ENCODE data around the gene TMEM179B.

TMEM179B gene

DNA sequence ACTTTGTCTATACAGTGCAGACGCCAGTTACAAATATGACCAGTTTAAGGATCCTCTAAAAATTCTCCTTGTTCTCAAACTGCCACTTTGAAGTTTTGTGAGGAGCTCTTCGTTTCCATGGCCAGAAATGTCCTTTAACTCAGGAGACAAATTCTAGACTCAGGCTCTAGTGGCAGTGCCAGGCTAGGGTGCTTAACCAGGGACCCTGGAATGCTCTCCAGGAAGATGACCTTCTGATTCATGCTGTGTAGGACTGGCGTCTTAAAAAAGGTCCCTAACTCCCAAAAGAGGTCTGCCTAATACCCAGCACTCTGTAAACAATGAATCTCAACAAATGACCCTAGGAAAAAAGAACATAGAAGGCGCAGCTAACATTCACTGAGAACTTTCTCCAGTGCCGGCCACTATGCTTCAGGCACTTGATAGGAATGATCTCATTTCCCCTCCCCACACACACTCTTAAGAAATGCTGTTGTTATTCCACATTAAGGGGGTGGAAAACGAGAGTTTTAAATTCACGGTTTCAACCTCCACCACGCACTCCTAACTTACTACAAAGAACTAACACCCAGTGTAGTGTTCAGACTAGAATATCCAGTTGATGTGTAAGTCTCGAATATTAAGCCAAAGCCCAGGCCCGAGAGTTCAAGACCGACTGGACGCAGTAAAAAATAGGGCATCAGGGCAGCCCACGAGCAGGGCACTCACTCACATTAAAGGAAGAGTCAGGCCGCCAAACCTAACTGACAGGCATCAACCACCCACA lies 17.3 kb downstream of the TMEM179B start:
- no peak for TF ChIP-seq SIN3A (IDR thresholded peaks at IDR 0.05; ENCODE audit: borderline replicate concordance, insufficient read depth, low read length)
- TF ChIP-seq, protein P1, sequence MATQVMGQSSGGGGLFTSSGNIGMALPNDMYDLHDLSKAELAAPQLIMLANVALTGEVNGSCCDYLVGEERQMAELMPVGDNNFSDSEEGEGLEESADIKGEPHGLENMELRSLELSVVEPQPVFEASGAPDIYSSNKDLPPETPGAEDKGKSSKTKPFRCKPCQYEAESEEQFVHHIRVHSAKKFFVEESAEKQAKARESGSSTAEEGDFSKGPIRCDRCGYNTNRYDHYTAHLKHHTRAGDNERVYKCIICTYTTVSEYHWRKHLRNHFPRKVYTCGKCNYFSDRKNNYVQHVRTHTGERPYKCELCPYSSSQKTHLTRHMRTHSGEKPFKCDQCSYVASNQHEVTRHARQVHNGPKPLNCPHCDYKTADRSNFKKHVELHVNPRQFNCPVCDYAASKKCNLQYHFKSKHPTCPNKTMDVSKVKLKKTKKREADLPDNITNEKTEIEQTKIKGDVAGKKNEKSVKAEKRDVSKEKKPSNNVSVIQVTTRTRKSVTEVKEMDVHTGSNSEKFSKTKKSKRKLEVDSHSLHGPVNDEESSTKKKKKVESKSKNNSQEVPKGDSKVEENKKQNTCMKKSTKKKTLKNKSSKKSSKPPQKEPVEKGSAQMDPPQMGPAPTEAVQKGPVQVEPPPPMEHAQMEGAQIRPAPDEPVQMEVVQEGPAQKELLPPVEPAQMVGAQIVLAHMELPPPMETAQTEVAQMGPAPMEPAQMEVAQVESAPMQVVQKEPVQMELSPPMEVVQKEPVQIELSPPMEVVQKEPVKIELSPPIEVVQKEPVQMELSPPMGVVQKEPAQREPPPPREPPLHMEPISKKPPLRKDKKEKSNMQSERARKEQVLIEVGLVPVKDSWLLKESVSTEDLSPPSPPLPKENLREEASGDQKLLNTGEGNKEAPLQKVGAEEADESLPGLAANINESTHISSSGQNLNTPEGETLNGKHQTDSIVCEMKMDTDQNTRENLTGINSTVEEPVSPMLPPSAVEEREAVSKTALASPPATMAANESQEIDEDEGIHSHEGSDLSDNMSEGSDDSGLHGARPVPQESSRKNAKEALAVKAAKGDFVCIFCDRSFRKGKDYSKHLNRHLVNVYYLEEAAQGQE (IDR thresholded peaks at IDR 0.05; ENCODE audit: insufficient read depth in 1 of 2, low read depth in 2 of 2, low read length in 2 of 2) = no peak
- no peak for TF ChIP-seq POLR2AphosphoS5 (IDR thresholded peaks at IDR 0.05; ENCODE audit: low read depth, low read length)
- TF ChIP-seq TAF1 (IDR thresholded peaks at IDR 0.05; ENCODE audit: borderline replicate concordance, insufficient read depth, low read length) = no peak

DNA sequence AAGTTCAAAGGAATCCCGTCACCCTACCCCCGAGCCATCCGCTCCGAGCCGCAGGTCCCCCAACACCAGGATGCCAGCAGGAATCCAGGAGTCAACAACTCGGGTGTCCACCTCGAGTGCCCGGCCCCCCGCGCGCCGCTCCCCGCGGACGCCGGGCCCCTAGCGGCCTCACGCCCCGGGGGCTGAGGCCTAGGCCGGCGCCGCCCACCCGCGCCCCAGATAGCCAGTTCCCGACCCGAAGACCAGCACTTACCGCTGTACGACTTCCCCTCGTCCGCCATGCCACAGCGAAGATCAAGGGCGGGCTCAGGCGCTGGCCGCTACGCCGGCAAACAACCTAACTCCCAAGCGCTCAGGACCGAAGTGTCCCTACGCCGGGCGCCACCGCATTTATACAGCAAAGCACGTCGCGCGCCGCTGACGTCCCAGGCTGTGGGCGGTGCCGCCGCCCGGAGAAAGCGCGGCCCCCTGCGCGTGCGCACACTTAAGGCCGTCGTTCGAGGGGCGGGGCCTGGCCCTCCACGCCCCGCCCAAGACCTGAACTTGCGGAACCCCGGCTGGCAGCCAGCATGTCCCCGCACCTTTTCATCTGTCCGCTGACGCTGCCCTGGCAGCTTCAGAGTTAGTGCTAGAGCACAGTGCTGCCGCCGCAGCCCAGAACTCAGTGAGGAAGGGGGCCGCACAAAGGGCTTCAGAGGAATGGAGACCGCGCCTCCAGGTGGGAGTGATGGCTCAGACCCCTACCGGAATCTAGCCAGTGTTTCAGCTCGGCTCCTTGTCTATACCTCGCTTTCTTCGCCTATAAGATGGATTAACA lies 18.1 kb downstream of the TMEM179B start, which contains the start of gene NXF1:
TSS of gene NXF1 (minus strand) at position 365 of the 817 bp plus-strand sequence. CDS start at position 281, 84 bp downstream.
- TF ChIP-seq, protein P1 (IDR thresholded peaks at IDR 0.05; ENCODE audit: insufficient read depth in 1 of 2, low read depth in 2 of 2, low read length in 2 of 2) = peak in 1 of 2 experiments; percentile 65
- peak; percentile 100 for TF ChIP-seq POLR2AphosphoS5 (IDR thresholded peaks at IDR 0.05; ENCODE audit: low read depth, low read length)
- peak; percentile 90; the same call in 1 of the 2 replicates for TF ChIP-seq SIN3A (IDR thresholded peaks at IDR 0.05; ENCODE audit: borderline replicate concordance, insufficient read depth, low read length)
- peak; percentile 99 for TF ChIP-seq TAF1 (IDR thresholded peaks at IDR 0.05; ENCODE audit: borderline replicate concordance, insufficient read depth, low read length)
- TF ChIP-seq FOXP2 (optimal IDR thresholded peaks at IDR 0.05; ENCODE audit: borderline replicate concordance, extremely low read depth, extremely low read length, insufficient read depth) = peak; percentile 56

DNA sequence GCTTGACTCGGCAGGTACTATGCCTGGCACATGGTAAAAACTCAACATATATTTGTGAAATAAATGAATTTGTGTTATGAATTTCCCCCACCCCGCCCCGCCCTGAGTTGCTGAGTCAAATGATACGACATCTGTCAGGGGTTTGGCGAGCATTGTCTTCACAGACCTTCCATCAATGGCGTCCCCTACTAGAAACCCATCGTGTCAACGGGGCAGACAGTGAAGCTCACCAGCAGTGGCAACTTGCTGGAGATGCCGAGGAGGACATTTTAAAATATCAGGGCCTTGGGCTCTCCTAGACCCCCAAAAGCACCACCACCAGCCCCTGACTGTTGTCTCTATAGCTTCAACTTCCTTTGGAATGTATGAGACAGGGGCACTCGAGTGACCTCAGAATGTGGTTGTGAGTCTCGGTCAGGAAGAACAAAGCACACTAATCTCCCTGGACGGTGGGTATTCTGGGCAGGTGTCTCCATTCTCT lies 18.8 kb downstream of the TMEM179B start:
- TF ChIP-seq SIN3A (IDR thresholded peaks at IDR 0.05; ENCODE audit: borderline replicate concordance, insufficient read depth, low read length) = no peak
- no peak for TF ChIP-seq POLR2AphosphoS5 (IDR thresholded peaks at IDR 0.05; ENCODE audit: low read depth, low read length)
- no peak for TF ChIP-seq FOXP2 (optimal IDR thresholded peaks at IDR 0.05; ENCODE audit: borderline replicate concordance, extremely low read depth, extremely low read length, insufficient read depth)
- TF ChIP-seq TAF1 (IDR thresholded peaks at IDR 0.05; ENCODE audit: borderline replicate concordance, insufficient read depth, low read length) = no peak
- TF ChIP-seq, protein P1 (IDR thresholded peaks at IDR 0.05; ENCODE audit: insufficient read depth in 1 of 2, low read depth in 2 of 2, low read length in 2 of 2) = no peak

DNA sequence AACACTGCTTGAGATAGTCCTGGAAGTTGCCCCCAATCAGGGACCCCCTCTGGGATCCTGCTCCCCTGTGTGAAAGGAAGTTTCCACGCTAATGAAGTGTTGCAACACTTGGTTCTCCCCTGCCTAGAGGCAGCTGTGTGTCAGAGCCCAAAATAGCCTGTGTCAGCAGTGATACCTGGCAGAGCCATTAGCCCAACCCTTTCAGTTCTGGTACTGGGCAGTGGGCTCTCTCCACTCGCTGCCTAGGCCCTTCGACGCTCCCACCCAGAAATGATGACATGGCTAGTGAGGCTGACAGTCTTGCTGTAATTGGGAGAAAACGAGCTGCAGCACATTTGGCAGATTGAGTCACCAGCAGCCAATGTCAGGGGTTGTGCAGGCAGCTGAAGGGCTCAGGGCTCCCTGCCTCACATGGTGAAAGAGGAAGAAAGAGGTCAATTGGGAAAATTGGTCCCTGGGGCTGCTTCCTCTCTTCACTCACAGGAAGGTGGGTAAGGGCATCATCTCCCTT lies 19.5 kb downstream of the TMEM179B start:
- TF ChIP-seq TAF1 (IDR thresholded peaks at IDR 0.05; ENCODE audit: borderline replicate concordance, insufficient read depth, low read length) = no peak
- no peak for TF ChIP-seq SIN3A (IDR thresholded peaks at IDR 0.05; ENCODE audit: borderline replicate concordance, insufficient read depth, low read length)
- no peak for TF ChIP-seq FOXP2 (optimal IDR thresholded peaks at IDR 0.05; ENCODE audit: borderline replicate concordance, extremely low read depth, extremely low read length, insufficient read depth)
- TF ChIP-seq, protein P1 (IDR thresholded peaks at IDR 0.05; ENCODE audit: insufficient read depth in 1 of 2, low read depth in 2 of 2, low read length in 2 of 2) = no peak
- TF ChIP-seq POLR2AphosphoS5 (IDR thresholded peaks at IDR 0.05; ENCODE audit: low read depth, low read length) = no peak
